Activated naive CD8-positive, alpha-beta T cell treated with anti-CD3 and anti-CD28 coated beads for 36 hours (primary cell): Measurements from ENCODE around the gene PCYT2. TPM values are rescaled to one million over a fixed set of nuclear protein-coding genes. Genes with fewer than 3 reads are reported as not detected.

Experiments used
- DNase-seq: peaks from one replicate; pipeline ENCODE4 v3.0.0; 2021
- H3K27ac Mint-ChIP-seq: one replicate; pipeline ENCODE4 v1.8.0; 2022; ENCODE audit warnings: mild to moderate bottlenecking, moderate library complexity, mixed read lengths
- H3K27me3 Mint-ChIP-seq: one replicate; pipeline ENCODE4 v1.8.0; 2022; ENCODE audit warnings: mild to moderate bottlenecking, mixed read lengths
- H3K36me3 Mint-ChIP-seq: one replicate; pipeline ENCODE4 v1.8.0; 2021; ENCODE audit warnings: mild to moderate bottlenecking, mixed read lengths
- H3K4me1 Mint-ChIP-seq: one replicate; pipeline ENCODE4 v1.8.0; 2021; ENCODE audit warnings: mixed read lengths
- H3K4me3 Mint-ChIP-seq: one replicate; pipeline ENCODE4 v1.8.0; 2022; ENCODE audit warnings: mild to moderate bottlenecking, moderate library complexity, mixed read lengths
- H3K9me3 Mint-ChIP-seq: one replicate; pipeline ENCODE4 v1.8.0; 2022; ENCODE audit warnings: mixed read lengths
- total RNA-seq, 2 experiments: library from RNA; stranded (reverse); gene quantifications; one replicate each; pipeline ENCODE4 v1.2.3, GENCODE V29; 2021

Gene PCYT2
- total RNA-seq, 2 experiments from 2014 or later: 20.8 to 21.4 TPM

DNA sequence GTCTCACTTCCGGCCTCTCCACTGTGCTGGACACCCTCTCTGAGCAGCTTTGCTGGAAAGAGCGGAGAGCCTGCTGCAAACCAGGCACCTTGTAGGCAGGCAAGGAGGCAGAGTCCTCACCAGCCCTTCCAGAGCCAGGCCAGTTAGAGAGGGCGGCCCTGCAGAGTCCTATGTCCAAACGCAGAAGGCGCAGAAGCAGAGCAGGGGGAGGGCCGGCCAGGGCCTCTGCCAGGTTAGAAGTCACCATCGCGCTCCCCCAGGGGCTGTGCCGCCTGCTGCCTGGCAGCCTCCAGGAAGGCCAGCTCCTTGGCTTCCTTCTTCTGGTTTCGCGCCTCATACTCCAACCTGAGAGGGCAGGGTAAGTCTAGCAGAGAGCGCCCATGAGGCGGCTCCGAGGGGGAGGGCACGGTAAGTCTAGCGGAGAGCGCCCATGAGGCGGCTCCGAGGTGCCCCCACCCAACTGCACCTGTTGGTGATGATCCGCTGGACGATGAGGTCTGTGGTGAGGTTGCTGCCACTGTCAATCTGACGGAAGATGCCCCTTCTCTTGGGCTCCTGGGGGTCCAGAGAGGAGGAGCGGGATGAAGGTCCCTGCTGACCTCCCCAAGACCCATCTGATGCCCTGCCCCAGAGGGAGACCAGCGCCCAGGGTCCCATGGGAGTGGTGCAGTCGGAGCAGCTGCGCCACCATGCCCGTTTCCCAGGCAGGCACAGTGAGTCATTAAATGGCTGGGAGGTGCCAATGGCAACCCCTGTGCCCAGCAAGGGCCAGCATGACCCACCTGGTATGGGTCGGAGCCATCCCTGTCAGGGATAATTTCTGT, 6.4 kb downstream of the PCYT2 start:
- Mint-ChIP-seq H3K27ac (no peak overlapping the region), H3K4me1 (peaks cover 2% of the 10 kb centered on the region), H3K36me3 (peaks cover 6% of the 10 kb centered on the region), H3K27me3 (peaks cover 9% of the 10 kb centered on the region), H3K9me3 (no peaks in the 10 kb centered on the region), H3K4me3 (no peak overlapping the region)
- no peak for DNase-seq

DNA sequence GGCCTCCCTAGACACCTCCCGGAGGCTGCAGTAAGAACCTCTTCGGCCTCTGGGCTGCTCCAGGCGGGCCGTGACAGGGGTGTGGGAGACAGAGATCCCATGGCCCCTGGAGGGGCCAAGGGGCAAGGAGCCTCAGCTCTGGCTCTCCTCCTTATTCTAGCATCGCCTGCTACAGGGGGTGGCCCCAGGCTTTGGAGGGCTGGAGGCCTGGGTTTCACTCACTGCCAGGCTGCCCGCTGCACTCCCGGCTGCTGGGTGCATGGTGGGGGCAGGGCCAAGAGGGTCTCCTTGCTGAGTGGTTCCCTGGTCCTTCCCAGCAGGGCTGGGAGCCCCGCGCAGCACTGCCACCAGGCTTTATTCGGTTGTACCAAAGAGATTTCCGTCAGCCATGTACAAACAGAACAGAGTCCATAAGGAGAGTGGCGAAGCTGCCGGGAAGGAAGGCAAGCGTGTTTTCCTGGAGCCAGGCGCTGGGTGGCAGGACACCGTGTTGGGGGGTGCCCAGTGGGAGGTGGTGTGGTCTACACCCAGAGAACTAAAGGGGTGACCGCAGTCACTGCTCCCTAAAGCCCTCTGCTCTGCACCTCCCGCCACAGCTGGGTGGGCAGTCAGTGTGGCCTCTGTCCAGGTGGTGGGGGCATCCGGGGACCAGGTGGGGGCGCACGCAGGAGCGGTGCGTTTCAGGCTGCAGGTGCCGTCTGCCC, 7.2 kb downstream of the PCYT2 start:
- Mint-ChIP-seq H3K9me3 (no peaks in the 10 kb centered on the region), H3K27ac (no peak overlapping the region), H3K4me3 (no peak overlapping the region), H3K27me3 (peaks cover 9% of the 10 kb centered on the region), H3K36me3 (peaks cover 6% of the 10 kb centered on the region), H3K4me1 (peaks cover 2% of the 10 kb centered on the region)
- no peak for DNase-seq

DNA sequence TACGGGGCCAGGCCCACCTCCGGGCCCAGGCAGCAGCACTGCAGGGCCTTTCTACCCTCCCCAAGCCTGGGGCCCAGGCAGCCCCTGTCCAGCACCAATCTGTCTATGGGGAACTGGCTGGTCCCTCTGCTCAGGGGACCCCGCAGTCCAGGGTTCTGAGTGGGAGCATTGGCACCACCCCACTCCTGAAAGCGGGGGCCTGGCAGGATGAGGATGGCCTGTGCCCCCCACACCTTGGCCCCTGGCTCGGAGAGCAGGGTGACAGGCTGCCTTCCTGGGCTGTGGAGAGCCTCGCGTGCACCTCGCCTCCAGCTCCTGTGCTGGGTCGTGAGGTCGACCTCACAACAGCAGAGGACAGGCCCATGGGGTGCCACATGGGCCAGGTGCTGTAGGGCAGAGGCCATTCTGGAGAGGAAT, 7.8 kb downstream of the PCYT2 start:
- H3K4me1 Mint-ChIP-seq: peaks cover 2% of the 10 kb centered on the region
- peaks cover 9% of the 10 kb centered on the region for H3K27me3 Mint-ChIP-seq
- no peak for DNase-seq
- no peak overlapping the region for H3K4me3 Mint-ChIP-seq
- no peaks in the 10 kb centered on the region for H3K9me3 Mint-ChIP-seq
- peaks cover 6% of the 10 kb centered on the region for H3K36me3 Mint-ChIP-seq
- no peak overlapping the region for H3K27ac Mint-ChIP-seq

DNA sequence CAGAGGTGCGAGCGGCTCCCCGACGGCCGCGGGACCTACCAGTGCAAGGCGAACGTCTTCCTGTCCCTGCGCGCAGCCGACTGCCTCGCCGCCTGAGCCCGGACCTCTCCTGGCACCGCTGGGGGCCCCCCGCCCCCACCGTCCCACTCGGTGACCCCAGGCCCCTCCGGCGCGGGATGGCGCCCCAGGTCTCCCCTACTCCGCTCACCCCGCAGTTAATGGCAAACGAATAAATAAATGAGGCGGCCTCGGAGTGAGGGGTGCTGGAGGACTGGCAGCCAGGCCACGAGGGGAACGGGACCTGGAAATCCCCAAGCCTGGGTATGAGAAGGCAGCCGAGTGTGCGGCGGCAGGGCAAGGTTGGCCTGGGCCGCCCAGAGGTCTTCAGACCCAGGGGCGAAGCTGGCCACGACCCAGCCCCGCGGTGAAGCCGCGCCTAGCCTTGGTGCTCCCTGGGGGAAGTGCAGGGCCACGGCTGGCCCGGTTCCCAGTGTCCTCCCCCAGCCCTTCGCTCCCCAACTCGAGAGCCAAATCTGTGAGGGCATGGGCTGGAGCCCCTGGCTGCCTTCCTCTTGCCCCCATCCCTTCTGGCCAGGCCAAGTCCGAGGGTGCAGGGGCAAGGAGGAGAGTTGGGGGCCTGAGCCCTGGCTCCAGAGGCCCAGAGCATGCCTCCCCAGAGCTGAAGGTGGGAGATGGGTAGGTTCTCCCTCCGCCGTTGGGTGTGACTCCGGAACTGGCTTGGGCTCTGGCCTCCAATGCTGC, 8.4 kb downstream of the PCYT2 start:
- peaks cover 9% of the 10 kb centered on the region for H3K27me3 Mint-ChIP-seq
- DNase-seq: no peak
- no peak overlapping the region for H3K4me3 Mint-ChIP-seq
- H3K36me3 Mint-ChIP-seq: peaks cover 10% of the 10 kb centered on the region
- H3K27ac Mint-ChIP-seq: no peak overlapping the region
- H3K9me3 Mint-ChIP-seq: no peaks in the 10 kb centered on the region
- H3K4me1 Mint-ChIP-seq: peaks cover 2% of the 10 kb centered on the region

DNA sequence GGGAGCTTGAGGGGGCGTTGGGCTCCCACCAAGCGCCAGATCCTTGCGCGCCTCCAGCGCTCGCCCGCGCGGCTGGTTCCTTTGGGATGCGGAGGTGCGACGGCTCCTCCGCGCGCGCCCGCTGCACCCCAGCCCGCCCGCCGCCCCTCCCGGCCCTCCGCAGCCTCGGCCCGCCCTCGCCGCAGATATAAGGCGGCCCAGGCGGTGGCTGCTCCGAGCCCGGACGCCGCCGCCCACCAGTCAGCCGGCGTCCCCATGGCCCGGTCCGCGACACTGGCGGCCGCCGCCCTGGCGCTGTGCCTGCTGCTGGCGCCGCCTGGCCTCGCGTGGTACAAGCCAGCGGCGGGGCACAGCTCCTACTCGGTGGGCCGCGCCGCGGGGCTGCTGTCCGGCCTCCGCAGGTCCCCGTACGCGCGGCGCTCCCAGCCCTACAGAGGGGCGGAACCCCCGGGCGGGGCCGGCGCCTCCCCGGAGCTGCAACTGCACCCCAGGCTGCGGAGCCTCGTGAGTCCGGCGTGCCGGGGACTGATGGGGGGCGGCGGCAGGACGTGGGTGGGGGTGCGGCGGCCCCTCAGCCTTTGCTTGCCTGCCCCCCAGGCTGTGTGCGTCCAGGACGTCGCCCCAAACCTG, 9.1 kb downstream of the PCYT2 start, which contains the start of gene NPB:
TSS of gene NPB (plus strand) at position 216 of the 630 bp plus-strand sequence. CDS start at position 256, 40 bp downstream.
- H3K36me3 Mint-ChIP-seq: peaks cover 12% of the 10 kb centered on the region
- no peak within 1 kb of the TSS for H3K27ac Mint-ChIP-seq
- H3K9me3 Mint-ChIP-seq: no peaks in the 10 kb centered on the region
- peaks cover 9% of the 10 kb centered on the region for H3K27me3 Mint-ChIP-seq
- no peak within 1 kb of the TSS for H3K4me3 Mint-ChIP-seq
- peaks cover 2% of the 10 kb centered on the region for H3K4me1 Mint-ChIP-seq
- peak; percentile 30 for DNase-seq

DNA sequence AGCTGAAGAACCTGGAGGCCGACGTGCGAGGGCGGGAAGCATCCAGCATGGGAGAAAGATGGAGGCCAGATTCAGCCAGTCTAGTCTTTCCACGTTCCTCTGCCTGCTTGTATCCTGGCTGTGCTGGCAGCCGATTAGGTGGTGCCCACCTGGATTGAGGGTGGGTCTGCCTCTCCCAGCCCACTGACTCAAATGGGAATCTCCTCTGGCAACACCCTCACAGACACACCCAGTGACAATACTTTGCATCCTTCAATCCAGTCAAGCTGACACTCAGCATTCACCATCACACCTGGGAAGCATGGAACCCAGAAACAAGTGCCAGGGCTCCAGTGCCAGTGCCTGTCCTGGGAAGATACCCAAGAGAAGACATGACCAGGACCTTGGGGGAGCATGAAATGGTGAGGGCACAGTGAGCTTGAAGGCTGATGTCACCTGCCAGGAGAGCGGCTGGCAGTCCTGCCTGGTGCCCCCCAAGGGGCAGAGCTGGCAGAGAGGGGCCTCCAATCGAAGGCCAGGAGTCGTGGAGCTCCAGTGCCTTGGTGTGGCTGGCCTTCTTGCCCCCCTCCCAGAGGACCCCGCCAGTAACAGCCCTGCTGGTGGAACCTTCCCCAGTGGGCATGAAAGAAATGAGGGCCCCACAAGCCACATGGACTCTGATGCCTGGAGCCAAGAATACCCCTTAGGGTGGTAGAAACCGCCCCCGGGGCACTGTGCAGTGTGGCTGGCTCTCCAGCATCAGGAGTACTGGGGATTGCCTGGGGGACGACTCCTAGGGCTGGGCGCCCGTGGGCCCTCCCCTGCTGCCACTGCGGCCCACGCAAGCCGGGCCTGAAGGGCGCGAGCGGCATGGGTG, 9.8 kb downstream of the PCYT2 start:
- H3K9me3 Mint-ChIP-seq: no peaks in the 10 kb centered on the region
- peaks cover 2% of the 10 kb centered on the region for H3K4me1 Mint-ChIP-seq
- H3K4me3 Mint-ChIP-seq: no peak overlapping the region
- H3K27me3 Mint-ChIP-seq: peaks cover 9% of the 10 kb centered on the region
- no peak overlapping the region for H3K27ac Mint-ChIP-seq
- DNase-seq: no peak
- peaks cover 15% of the 10 kb centered on the region for H3K36me3 Mint-ChIP-seq

DNA sequence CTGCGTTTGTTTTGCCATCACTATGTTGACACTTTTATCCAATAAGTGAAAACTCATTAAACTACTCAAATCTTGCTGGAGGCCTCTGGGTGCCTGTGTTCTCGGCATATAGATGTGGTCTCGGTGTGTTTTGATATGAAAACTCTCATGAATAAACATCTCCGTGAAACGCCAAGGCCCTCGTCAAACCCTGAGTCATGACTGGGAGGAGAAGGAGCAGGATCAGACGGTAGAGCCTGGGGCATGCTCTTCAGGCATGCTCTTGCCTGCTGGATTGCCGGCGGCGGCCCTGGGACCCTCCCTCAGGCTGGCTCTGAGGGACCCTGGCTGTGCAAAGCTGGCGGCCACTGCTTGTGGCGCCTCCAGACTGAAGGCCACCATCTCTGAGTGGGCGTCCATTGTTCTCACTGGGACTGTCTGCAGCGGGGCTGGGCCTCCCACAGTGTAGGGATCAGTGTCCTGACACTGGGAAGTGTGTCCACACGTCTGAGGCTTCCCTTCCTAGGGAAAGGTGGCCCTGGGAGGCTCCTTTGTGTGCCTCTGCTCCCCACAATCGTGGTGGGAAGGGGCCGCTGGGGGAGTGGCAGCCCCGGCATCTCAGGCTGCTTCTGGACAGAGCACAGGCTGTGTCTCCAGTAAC, 10.9 kb downstream of the PCYT2 start:
- Mint-ChIP-seq H3K4me1 (peaks cover 2% of the 10 kb centered on the region), H3K27ac (no peak overlapping the region), H3K9me3 (no peaks in the 10 kb centered on the region), H3K4me3 (no peak overlapping the region), H3K36me3 (peaks cover 20% of the 10 kb centered on the region), H3K27me3 (peaks cover 9% of the 10 kb centered on the region)
- no peak for DNase-seq

DNA sequence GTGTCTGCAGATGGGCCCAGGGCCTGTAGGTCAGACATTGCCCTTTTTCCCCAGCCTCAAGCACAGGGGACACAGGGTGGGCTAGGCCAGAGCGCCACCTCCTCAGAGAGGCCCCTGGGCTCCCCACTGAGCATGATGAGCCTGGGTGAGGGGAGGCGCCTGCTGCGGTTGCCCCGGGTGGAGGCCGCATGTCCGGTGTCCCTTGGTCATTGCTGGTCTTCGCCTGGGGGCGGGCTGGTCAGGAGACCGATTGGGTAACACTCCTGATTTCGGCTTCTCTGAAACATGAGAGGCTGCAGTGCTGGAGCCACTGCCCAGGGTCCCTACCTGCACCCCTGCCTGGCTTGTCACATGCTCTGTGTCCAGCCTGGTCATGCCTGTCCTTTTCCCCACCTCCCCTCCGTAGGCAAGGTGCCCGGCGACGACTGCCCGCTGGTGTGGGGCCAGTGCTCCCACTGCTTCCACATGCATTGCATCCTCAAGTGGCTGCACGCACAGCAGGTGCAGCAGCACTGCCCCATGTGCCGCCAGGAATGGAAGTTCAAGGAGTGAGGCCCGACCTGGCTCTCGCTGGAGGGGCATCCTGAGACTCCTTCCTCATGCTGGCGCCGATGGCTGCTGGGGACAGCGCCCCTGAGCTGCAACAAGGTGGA, 11.6 kb downstream of the PCYT2 start:
- Mint-ChIP-seq H3K27ac (no peak overlapping the region), H3K27me3 (peaks cover 9% of the 10 kb centered on the region), H3K9me3 (no peaks in the 10 kb centered on the region), H3K36me3 (peaks cover 20% of the 10 kb centered on the region), H3K4me1 (peaks cover 2% of the 10 kb centered on the region), H3K4me3 (no peak overlapping the region)
- no peak for DNase-seq

DNA sequence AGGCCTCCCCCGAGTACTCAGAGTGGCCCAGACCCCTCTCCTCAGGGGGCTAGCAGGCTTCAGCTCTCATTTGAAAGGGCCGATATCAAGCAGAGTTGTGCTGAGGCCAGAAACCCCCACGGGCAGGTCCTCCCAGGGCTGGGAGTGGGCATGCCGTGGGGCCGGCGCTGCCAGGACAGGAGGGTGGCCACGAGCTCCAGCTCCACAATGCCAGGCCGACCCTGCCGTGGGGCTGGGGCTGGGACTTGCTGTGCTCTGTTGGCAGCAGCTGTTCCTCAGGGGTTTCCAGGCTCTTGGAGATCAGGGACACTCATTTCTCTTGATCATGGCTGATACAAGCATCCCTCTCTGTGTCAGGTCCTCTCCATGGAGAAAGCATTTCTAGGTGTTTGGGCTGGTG, 12.3 kb downstream of the PCYT2 start:
- Mint-ChIP-seq H3K27me3 (peaks cover 9% of the 10 kb centered on the region), H3K4me1 (peaks cover 2% of the 10 kb centered on the region), H3K27ac (no peak overlapping the region), H3K4me3 (no peak overlapping the region), H3K36me3 (peaks cover 20% of the 10 kb centered on the region), H3K9me3 (no peaks in the 10 kb centered on the region)
- no peak for DNase-seq

DNA sequence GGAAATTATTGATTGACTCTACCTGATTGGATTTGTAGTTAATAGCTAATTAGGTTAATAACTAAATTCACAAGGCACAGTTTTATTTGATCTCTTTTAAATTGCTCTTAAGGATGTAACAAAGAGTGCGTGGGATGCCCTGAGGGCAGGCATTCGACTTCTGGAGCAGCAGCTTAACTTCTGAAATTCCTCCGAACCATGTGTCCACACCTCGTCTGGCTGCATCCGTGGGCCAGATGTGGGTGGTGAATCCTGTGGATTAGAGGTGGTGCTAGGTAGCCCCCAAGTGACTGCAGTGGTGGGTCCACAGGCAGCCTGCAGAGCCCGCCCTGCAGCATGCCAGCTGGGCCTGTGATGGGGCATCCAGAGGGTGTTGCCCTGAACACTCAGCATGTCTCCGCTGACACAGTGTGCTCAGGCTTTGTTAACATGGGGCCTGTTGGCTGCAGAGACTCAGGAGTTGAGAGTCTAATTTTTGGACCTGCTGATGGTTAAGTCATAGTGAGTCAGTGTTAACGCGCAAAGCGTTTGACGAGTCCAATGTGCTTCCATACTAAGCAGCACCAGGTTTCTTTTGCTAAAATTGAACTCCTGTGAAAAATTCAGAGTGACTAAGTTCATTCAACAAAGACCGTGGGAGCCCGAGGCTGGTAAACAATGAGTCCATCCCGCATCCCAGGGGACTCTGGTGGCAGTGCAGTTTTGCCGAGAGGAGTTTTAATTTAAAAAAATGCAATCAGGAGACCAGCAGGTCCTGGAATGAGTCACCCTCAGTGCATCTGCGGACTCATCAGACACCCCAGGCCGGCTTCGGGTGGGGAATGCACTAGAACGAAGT, 13.0 kb downstream of the PCYT2 start:
- Mint-ChIP-seq H3K27ac (no peak overlapping the region), H3K9me3 (no peaks in the 10 kb centered on the region), H3K4me1 (peaks cover 5% of the 10 kb centered on the region), H3K27me3 (peaks cover 9% of the 10 kb centered on the region), H3K4me3 (no peak overlapping the region), H3K36me3 (peaks cover 20% of the 10 kb centered on the region)
- DNase-seq: no peak

DNA sequence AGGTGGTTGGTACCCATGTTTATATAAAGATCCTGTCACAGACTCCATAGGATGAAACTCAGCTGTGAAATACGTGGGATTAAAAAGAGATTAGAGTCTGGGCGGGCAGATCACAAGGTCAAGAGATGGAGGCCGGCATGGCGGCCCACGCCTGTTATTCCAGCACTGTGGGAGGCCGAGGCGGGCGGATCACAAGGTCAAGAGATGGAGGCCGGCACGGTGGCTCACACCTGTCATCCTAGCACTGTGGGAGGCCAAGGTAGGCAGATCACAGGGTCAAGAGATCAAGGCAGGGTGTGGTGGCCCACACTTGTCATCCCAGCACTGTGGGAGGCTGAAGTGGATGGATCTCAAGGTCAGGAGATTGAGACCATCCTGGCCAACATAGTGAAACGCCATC, 15.8 kb downstream of the PCYT2 start:
- peaks cover 8% of the 10 kb centered on the region for H3K4me1 Mint-ChIP-seq
- H3K36me3 Mint-ChIP-seq: peaks cover 24% of the 10 kb centered on the region
- no peak overlapping the region for H3K4me3 Mint-ChIP-seq

DNA sequence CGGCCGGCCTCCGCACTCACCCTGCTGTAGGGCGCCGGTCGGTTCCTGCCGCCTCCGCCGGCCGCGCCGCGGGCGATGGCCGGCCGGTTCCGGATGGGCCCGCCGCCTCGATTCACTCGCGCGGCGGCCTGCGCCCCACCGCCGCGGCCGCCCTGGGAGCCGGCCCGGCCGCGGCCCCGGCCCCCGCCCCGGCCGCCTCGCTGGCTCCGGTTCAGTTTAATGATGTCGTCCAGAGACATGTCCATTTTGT, 20.0 kb downstream of the PCYT2 start:
- Mint-ChIP-seq H3K36me3 (peaks cover 45% of the 10 kb centered on the region), H3K4me3 (peak overlapping the region; percentile 95), H3K9me3 (no peaks in the 10 kb centered on the region), H3K27ac (peak overlapping the region; percentile 98), H3K4me1 (peaks cover 19% of the 10 kb centered on the region), H3K27me3 (no peaks in the 10 kb centered on the region)
- DNase-seq: no peak

More for the DNA sequence above, 15.8 kb downstream of the PCYT2 start:
- no peak overlapping the region for H3K27ac Mint-ChIP-seq
- DNase-seq: no peak
- H3K9me3 Mint-ChIP-seq: no peaks in the 10 kb centered on the region
- no peaks in the 10 kb centered on the region for H3K27me3 Mint-ChIP-seq
